ENCODE data around the gene CIART.

GRCh38 chr1:150288822-150289221 is 6.5 kb downstream of the CIART start:
- no peak for TF ChIP-seq POLR2A (IDR thresholded peaks at IDR 0.05; ENCODE audit: low read depth, low read length)
- TF ChIP-seq TAF1 (IDR thresholded peaks at IDR 0.05; ENCODE audit: low read depth, low read length): no peak
- TF ChIP-seq POLR2AphosphoS5 (IDR thresholded peaks at IDR 0.05; ENCODE audit: low read depth, low read length): no peak
- TF ChIP-seq SPI1 (IDR thresholded peaks at IDR 0.05; ENCODE audit: low read depth, low read length): no peak
- TF ChIP-seq POU2F2 (IDR thresholded peaks at IDR 0.05; ENCODE audit: low read depth, low read length): no peak
